GM19397 (cell line): ENCODE measurements around the gene TET1.
"Not testable (repeated sequence)": the region's sequence is repeated elsewhere in the genome, so short reads cannot be mapped to it uniquely, and the experiment has no call there.

Experiments
- ATAC-seq: cut with Tn5 transposase; IDR thresholded peaks from one replicate; pipeline ENCODE4 v1.9.1; 2021; ENCODE audit warnings: mild to moderate bottlenecking, moderate library complexity; ENCODE audit not compliant: unreplicated experiment

The TET1 gene

DNA sequence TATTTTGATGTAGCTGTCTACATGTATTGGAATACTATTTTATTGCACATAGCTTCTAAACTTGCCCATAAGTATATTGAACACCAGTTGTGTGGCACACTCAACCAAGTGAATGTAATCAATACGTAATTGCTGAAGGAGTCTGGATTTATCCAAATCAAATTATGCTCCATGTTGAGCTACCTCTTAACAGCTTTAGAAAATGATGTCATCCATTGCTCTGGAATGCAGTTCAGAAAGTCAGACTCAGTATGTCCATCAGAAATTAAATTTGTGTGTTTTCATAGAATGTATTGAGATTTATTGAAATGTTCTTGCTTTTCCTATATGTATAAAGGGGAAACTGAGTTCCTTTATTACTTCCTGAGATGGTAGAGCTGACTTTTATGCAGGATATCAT lies 135.9 kb downstream of the TET1 start:
- ATAC-seq = no peak

DNA sequence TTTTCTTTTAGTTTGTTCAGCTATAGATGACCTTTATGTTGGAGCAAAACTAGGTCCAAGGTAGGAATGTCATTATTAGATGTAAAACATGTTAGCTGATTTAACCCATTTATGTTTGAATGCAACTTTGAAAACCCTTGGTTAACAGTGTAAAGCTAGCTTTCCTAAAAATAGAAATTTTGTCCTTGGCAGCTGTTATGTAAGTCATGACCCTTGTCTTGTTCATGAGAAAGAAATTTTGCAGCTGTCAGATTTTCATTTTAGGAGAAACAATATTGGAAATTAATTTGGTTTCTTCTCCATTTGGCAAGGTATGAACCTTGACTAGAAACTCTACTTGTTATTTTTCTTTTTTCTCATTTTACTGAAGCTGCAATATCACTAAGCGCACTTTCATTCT lies 137.0 kb downstream of the TET1 start:
- ATAC-seq = no peak

DNA sequence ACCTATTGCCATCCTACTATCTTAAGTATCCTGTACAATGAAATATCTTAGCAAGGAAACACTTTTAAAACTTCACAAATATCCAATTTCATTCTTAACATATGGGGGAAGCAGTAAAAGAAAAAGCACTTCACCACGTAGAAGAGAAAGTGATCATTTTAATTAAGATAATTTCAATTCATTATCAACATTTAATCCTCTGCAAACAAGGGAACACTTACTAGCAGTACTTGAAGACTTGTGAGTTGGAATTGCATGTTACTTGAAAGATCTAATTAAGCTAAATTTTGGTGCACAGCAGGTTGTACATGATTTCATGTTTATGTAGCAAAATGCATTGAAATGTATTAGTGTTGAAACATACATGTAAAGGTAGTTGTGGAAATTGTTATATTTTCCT lies 140.1 kb downstream of the TET1 start:
- ATAC-seq = no peak

DNA sequence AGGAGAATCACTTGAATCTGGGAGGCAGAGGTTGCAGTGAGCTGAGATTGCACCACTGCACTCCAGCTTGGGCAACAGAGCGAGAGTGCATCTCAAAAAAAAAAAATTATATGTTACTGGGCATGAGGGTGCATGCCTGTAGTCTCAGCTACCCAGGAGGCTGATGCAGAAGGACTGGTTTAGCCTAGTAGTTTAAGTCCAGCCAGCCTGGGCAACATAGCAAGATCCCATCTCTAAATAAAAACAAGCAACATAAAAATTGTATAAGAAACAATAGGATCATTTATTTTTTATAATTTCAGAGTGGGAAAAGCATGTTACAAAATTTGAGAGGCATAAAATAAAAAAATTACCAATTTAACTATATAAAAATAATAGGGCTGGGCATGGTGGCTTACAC lies 145.4 kb downstream of the TET1 start:
- no peak for ATAC-seq

DNA sequence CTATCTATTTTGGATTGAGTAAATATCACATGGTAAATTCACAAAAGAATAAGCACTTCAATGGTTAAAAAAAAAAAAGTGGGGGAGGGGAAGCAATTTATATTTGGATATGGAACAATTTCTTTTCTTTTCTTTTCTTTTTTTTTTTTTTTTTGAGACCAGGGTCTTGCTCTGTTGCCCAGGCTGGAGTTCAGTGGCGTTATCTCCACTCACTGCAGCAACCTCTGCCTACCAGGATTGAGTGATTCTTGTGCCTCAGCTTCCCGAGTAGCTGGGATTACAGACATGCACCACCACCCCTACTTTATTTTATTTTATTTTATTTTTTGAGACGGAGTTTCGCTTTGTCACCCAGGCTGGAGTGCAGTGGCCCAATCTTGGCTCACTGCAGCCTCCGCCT lies 148.8 kb downstream of the TET1 start:
- not testable (repeated sequence) for ATAC-seq

DNA sequence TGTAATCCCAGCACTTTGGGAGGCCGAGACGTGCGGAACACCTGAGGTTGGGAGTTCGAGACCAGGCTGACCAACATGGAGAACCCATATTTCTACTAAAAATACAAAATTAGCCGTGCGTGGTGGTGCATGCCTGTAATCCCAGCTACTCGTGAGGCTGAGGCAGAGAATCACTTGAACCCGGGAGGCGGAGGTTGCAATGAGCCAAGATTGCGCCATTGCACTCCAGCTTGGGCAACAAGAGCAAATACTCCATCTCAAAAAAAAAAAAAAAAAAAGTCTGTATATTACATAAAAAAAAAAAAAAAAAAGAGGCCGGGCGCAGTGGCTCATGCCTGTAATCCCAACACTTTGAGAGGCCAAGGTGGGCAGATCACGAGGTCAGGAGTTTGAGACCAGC lies 152.9 kb downstream of the TET1 start:
- not testable (repeated sequence) for ATAC-seq

DNA sequence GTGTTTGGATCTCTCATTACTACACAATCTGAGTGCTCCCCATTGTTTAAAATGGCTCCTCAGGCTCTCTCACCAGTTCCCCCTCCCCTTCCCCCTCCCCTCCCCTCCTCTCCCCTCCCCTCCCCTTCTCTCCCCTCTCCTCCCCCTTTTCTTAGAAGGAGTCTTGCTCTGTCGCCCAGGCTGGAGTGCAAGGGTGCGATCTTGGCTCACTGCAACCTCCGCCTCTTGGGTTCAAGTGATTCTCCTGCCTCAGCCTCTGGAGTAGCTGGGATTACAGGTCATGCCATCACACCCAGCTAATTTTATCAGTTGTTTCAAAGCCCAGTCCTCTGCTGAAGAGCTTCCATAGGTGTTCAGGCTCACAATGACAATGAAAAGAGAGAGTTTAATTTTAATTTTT lies 157.3 kb downstream of the TET1 start:
- no peak for ATAC-seq

DNA sequence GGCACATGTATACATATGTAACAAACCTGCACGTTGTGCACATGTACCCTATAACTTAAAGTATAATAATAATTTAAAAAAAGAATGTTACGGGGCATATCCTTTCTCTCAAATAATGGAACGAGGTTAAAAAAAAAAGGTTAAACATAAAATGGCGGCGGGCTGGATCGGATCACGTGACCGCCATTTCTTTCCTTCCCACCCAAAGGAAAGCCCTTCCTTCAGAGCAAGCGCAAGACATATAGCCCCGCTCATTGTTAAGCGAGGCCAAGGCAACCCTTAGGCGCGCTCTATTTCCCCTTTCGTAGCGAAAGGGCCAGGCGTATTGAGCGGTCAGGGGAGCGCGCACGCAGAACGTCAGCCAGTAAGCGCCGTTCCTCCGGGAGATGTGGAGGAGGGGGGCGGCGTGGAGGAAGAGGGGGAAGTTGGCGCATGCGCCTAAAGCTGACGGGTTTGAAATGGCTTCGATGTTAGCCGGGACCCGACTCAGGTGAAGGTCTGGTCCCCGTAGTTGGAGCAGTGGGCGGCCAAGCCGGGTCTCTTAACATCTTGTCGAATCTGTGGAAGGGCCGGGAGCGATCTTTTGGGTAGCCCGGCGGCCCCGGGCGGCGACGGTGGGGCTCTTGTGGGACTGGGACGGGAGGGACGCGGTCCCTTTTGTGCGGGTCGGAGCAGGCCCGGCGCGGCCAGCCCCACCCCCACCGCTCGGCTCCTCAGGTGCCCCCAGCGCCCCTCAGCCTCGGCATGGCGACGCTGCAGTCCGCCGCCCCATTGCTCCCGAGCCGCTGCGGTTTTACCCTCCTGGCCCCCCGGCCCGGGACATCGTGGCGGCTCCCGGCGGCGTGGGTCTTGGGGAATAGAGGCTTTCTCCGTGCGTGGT lies 160.9 kb downstream of the TET1 start, which contains the start of gene CCAR1:
Gene CCAR1 (plus strand): TSS at position 447 of the 880 bp plus-strand sequence. CDS start 1,266 bp downstream, outside the sequence.
- ATAC-seq = peak; percentile 97

DNA sequence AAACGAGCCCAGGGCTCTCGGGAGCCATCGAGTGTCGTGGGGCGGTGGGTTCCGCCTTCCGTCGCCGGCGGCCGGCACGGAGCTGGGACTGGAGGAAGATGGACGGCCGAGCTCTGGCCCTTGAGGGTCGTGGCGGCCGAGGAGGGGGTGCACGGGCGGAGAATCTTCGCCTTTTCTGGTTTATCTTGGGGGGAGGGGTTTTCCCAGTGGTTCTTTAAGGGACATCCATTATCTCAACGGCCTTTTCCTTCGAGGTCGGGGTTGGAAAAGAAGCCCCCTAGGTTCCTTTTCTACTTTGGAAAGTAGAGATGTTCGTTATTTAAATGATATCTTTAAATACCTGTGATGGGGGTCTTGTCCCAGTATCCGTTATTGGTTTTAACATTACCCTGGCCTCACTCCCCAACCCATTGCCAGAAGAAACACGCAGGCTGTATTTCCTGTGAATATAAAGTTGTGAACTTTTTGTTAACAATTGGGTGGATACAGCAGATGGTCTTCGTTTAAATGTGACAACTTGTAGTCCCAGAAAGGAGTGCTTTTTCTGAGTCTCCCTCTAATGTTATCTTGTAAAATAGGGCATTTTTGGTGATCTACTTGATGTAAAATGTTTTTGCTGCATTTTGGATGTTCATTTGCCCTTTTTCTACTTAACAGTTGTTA lies 161.7 kb downstream of the TET1 start:
- peak; percentile 31 for ATAC-seq

DNA sequence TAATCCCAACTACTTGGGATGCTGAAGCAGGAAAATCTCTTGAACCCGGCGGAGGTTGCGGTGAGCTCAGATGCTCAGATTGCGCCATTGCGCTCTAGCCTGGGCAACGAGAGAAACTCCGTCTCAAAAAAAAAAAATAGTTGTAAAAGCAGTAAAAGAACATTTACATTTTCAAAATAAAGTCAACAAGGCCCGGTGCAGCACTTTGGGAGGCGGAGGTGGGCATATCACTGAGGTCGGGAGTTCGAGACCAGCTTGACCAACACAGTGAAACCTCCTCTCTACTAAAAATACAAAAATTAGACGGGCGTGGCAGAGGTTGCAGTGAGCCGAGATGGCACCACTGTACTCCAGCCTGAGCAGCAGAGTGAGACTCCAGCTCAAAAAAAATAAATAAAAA lies 164.9 kb downstream of the TET1 start:
- ATAC-seq = no peak

DNA sequence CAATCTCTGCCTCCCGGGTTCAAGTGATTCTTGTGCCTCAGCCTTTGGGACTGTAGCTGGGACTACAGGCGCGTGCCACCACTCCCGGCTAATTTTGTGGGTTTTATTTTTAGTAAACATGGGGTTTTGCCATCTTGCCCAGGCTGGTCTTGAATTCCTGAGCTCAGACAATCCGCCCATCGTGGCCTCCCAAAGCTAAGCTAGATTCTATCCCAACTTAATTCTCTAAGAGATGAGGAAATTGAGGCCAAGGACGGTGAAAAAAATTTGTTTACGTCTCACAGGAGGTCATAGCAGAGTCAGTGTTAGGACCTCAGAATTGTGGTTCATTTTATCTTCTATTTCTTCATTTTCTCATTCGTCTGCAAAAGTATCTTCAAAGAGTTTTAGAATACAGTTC lies 167.0 kb downstream of the TET1 start:
- ATAC-seq = no peak

DNA sequence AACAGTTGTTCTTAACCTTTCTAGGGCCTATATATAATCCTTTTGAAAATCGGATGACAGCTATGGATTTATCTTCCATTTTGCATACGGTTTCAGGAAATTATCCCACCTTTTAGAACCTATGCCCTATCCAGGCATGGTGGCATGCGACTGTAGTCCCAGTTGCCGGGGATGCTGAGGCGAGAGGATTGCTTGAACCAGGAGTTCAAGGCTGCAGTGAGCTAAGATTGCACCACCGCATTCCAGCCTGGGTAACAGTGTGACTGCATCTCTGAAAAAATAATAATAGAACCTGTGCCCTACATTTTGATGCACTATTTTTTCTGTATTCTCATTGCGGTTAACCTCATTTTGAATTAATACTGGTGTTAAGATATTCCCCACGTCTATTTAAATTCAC lies 172.5 kb downstream of the TET1 start:
- no peak for ATAC-seq

DNA sequence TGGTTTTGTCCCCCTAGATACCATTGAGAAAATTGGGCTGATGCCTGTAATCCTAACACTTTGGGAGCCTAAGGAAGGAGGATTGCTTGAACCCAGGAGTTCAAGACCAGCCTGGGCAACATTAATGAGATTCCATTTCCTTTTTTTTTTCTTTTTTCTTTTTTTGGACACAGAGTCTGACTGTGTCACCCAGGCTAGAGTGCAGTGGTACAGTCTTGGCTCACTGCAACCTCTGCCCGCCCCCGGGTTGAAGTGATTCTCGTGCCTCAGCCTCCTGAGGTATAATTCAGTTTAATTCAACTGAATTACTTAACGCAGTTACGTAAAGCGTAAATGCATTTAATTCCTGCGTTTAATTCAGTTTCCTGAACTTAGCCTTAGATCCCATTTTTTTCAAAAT lies 174.2 kb downstream of the TET1 start:
- ATAC-seq = no peak

DNA sequence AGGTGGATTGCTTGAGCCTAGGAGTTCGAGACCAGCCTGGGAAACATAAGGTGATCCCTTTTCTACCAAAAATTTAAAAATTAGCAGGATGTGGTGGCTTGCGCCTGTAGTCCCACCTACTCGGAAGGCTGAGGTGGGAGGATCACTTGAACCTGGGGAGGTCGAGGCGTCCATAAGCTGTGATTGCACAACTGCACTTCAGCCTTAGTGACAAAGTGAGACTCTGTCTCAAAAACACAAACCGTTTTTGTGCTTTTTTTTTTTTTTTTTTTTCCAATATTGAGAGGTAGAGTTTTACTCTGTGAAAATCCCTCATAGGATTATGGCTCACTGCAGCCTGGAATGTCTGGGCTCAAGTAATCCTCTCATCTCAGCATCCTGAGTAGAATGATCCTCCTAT lies 175.0 kb downstream of the TET1 start:
- ATAC-seq = no peak

DNA sequence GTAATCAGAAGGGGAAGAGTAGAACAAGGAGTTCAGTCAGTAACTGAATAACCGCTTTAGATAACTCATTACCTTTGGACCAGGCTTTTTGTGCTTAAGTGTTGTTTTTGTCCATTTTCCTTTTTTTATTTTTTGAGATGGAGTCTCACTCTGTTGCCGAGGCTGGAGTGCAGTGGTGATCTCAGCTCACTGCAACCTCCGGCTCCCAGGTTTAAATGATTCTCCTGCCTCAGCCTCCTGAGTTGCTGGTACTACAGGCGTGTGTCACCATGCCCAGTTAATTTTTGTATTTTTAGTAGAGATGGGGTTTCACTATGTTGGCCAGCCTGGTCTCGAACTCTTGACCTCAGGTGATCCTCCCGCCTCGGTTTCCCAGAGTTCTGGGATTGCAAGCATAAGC lies 175.6 kb downstream of the TET1 start:
- not testable (repeated sequence) for ATAC-seq

DNA sequence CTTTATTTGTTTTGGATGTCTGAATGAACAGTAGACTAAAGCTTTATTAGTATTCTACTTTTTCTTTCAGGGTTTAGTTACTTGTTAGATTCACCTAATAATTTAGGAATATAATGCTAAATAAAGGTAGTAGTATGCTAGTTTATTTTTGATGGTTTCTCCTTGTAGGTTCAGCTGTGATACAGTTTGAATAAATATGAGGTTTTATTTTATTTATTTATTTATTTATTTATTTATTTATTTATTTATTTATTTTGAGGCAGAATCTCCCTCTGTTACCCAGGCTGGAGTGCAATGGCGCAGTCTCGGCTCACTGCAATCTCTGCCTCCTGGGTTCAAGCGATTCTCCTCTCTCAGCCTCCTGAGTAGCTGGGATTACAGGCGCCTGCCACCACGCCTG lies 180.5 kb downstream of the TET1 start:
- ATAC-seq = not testable (repeated sequence)

DNA sequence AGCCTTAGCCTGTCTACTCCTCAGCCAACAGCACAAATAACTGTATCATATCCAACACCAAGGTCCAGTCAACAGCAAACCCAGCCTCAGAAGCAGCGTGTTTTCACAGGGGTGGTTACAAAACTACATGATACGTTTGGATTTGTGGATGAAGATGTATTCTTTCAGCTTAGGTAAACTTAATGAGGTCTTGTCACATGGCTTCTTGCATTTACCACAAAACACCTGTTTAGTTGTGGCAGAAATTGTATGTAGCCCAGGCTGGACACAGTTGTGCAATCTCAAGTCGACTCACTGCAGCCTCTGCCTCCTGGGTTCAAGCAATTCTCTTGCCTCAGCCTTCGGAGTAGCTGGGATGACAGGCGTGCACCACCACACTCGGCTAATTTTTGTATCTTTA lies 182.3 kb downstream of the TET1 start:
- ATAC-seq = no peak
